WTC11 (cell line): ENCODE measurements around the gene APOD. TPM values are rescaled to one million over a fixed set of nuclear protein-coding genes. Genes with fewer than 3 reads are reported as not detected.
A peak's percentile ranks its signal among the peaks of the same experiment; 100 is the strongest.

Experiments
- ATAC-seq: fragments of 200-7000 bp; cut with Tn5 transposase; 2 replicates; pipeline ENCODE4 v1.10.0; 2021; ENCODE audit warnings: mild to moderate bottlenecking, moderate library complexity
- CTCF ChIA-PET: fragments of 300-600 bp; sonication (Branson Sonifier 250); formaldehyde crosslinking; loops from one replicate; lab custom pipeline; 2021; ENCODE audit warnings: antibody characterized with exemption; lab: Charles Lee
- POLR2A ChIA-PET: fragments of 350-600 bp; sonication (Branson Sonifier 250); formaldehyde crosslinking; loops from one replicate; lab custom pipeline; 2021; ENCODE audit warnings: antibody characterized with exemption; lab: Charles Lee
- DNase-seq: peaks from one replicate; pipeline ENCODE4 v3.0.0; 2021; ENCODE audit warnings: low spot score
- H3K27ac Mint-ChIP-seq: 2 replicates; pipeline ENCODE4 v1.8.0; 2021; ENCODE audit warnings: mixed read lengths
- H3K27me3 Mint-ChIP-seq: 2 replicates; pipeline ENCODE4 v1.8.0; 2021; ENCODE audit warnings: low read depth, mild to moderate bottlenecking, moderate library complexity, mixed read lengths
- H3K36me3 Mint-ChIP-seq: 2 replicates; pipeline ENCODE4 v1.8.0; 2021; ENCODE audit warnings: mixed read lengths
- H3K4me1 Mint-ChIP-seq: 2 replicates; pipeline ENCODE4 v1.8.0; 2022; ENCODE audit warnings: mixed read lengths
- H3K4me3 Mint-ChIP-seq: 2 replicates; pipeline ENCODE4 v1.8.0; 2021; ENCODE audit warnings: mild to moderate bottlenecking, moderate library complexity, mixed read lengths
- H3K9me3 Mint-ChIP-seq: 2 replicates; pipeline ENCODE4 v1.8.0; 2021; ENCODE audit warnings: mixed read lengths
- ATF6 ChIP-seq: sonication (generic); formaldehyde crosslinking; IDR thresholded peaks from 2 replicates; pipeline ENCODE4 v1.8.1; 2023; ENCODE audit warnings: mild to moderate bottlenecking, missing genetic modification reagents
- E2F5 ChIP-seq: sonication (generic); formaldehyde crosslinking; IDR thresholded peaks from 2 replicates; pipeline ENCODE4 v1.8.1; 2022; ENCODE audit warnings: mild to moderate bottlenecking, moderate library complexity, missing genetic modification reagents
- EMX1 ChIP-seq: fragments of 250-450 bp; sonication (Bioruptor Pico); IDR thresholded peaks from 2 replicates; pipeline ENCODE4 v1.8.0; 2021; ENCODE audit warnings: mild to moderate bottlenecking
- FOXJ3 ChIP-seq: sonication (generic); formaldehyde crosslinking; IDR thresholded peaks from 2 replicates; pipeline ENCODE4 v1.9.0; 2021; ENCODE audit warnings: missing genetic modification reagents, mild to moderate bottlenecking, borderline replicate concordance
- FOXK1 ChIP-seq: sonication (generic); formaldehyde crosslinking; IDR thresholded peaks from 2 replicates; pipeline ENCODE4 v1.8.0; 2022; ENCODE audit warnings: mild to moderate bottlenecking, moderate library complexity, missing genetic modification reagents
- FOXP1 ChIP-seq: sonication (generic); formaldehyde crosslinking; IDR thresholded peaks from 2 replicates; pipeline ENCODE4 v1.8.0; 2022; ENCODE audit warnings: missing genetic modification reagents, mild to moderate bottlenecking, moderate library complexity, borderline replicate concordance
- FOXP4 ChIP-seq: sonication (generic); formaldehyde crosslinking; IDR thresholded peaks from 2 replicates; pipeline ENCODE4 v1.8.0; 2022; ENCODE audit warnings: mild to moderate bottlenecking, missing genetic modification reagents
- IRF2 ChIP-seq: sonication (generic); formaldehyde crosslinking; IDR thresholded peaks from 2 replicates; pipeline ENCODE4 v1.8.0; 2022; ENCODE audit warnings: low read depth, missing genetic modification reagents, borderline replicate concordance
- JAZF1 ChIP-seq: fragments of 250-450 bp; sonication (Bioruptor Pico); IDR thresholded peaks from 2 replicates; pipeline ENCODE4 v1.9.0; 2021; ENCODE audit warnings: moderate library complexity, mild to moderate bottlenecking, inconsistent platforms
- NFATC4 ChIP-seq: fragments of 250-450 bp; sonication (Bioruptor Pico); IDR thresholded peaks from 2 replicates; pipeline ENCODE4 v1.9.0; 2021; ENCODE audit warnings: mild to moderate bottlenecking
- NR3C1 ChIP-seq: sonication (generic); formaldehyde crosslinking; conservative IDR thresholded peaks from 2 replicates; pipeline ENCODE4 v1.8.1; 2023; ENCODE audit warnings: low read depth, mild to moderate bottlenecking, missing genetic modification reagents
- OVOL2 ChIP-seq: fragments of 250-450 bp; sonication (Bioruptor Pico); IDR thresholded peaks from 2 replicates; pipeline ENCODE4 v1.9.0; 2021; ENCODE audit warnings: mild to moderate bottlenecking, borderline replicate concordance
- SMAD4 ChIP-seq: sonication (generic); formaldehyde crosslinking; IDR thresholded peaks from 2 replicates; pipeline ENCODE4 v1.8.0; 2022; ENCODE audit warnings: mild to moderate bottlenecking, missing genetic modification reagents
- SP1 ChIP-seq: sonication (generic); formaldehyde crosslinking; conservative IDR thresholded peaks from 2 replicates; pipeline ENCODE4 v1.8.1; 2022; ENCODE audit warnings: missing genetic modification reagents
- ZMAT4 ChIP-seq: fragments of 250-450 bp; sonication (Bioruptor Pico); IDR thresholded peaks from 2 replicates; pipeline ENCODE4 v1.9.0; 2021; ENCODE audit warnings: mild to moderate bottlenecking
- ZNF219 ChIP-seq: sonication (generic); formaldehyde crosslinking; IDR thresholded peaks from 2 replicates; pipeline ENCODE4 v1.8.0; 2023; ENCODE audit warnings: missing genetic modification reagents, mild to moderate bottlenecking, borderline replicate concordance
- ZNF416 ChIP-seq: fragments of 250-450 bp; sonication (Bioruptor Pico); IDR thresholded peaks from 2 replicates; pipeline ENCODE4 v1.9.0; 2021; ENCODE audit warnings: mild to moderate bottlenecking, inconsistent platforms
- total RNA-seq: library from RNA; stranded (reverse); gene quantifications from 3 replicates; pipeline ENCODE4 v1.2.3, GENCODE V29; 2021

Gene APOD
- total RNA-seq, 1 experiment from 2014 or later, result not detected

DNA sequence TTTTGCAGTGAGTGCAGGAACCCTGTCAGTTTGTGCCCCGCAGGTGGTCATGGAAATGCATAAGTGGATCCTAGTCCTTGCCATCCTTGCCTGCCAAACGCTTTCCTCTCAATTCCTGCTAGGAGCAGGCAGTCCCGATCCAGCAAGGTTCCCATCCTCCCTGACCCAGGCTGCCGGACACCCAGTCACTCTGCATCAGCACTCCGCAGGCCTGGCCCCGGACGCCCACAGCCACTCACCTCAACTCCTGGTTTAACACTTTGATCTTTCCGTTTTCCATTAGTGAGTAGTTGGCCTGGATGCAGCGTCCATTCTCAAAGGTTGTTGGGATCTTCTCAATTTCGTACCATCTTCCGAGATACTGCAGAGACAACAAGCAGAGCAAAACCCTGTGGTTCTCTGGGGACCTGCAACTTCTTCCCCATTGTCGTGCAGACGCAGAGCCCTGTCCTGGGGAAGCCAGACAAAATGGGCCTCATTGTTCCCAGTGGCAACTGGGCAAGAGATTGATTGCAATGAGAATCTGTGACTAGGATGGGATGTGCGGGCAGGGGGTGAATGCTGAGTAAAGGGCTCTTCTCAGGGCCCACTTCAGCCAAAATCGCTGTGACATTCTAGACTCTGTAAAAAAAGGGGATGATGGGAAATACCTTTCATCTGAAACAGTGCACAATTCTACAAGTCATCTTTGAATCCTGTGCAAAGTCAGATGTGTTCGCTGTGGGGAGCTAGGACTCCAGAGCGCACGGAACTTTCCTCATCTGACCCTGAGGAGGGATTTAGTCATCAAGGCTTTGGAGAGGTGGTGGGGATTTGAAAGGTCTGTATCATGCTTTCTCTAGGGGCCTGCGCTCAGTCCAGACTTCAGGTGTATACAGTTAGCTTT lies 9.9 kb downstream of the APOD start:
- DNase-seq (no peak), ATAC-seq (peak; percentile 78)

GRCh38 chr3:195571361-195571760 lies 12.4 kb downstream of the APOD start:
- peaks cover 9% of the 10 kb centered on the region for H3K4me1 Mint-ChIP-seq
- ChIA-PET POLR2A (no interaction called here), CTCF (interaction anchor here (0.7 to 1.4 kb wide), 3 partner anchors 11 to 300 kb away, joined by 3 to 4 read pairs (median 4); partner anchors contain the start of gene XXYLT1)

More for the DNA sequence above, 9.9 kb downstream of the APOD start:
- Mint-ChIP-seq H3K27ac (no peak overlapping the region), H3K36me3 (no peaks in the 10 kb centered on the region), H3K9me3 (peaks cover 4% of the 10 kb centered on the region; the same call in 1 of the 2 replicates), H3K27me3 (no peaks in the 10 kb centered on the region; the same call in 1 of the 2 replicates), H3K4me3 (no peak overlapping the region), H3K4me1 (peaks cover 9% of the 10 kb centered on the region)
- ChIA-PET POLR2A (no interaction called here), CTCF (no interaction called here)
- TF ChIP-seq OVOL2 (CRISPR knock-in tag) (no peak), IRF2 (CRISPR knock-in tag) (no peak), FOXJ3 (CRISPR knock-in tag) (no peak)

More at GRCh38 chr3:195571361-195571760, 12.4 kb downstream of the APOD start:
- H3K36me3 Mint-ChIP-seq, result no peaks in the 10 kb centered on the region
- H3K4me3 Mint-ChIP-seq, result no peak overlapping the region
- H3K27me3 Mint-ChIP-seq, result peaks cover 4% of the 10 kb centered on the region
- peaks cover 4% of the 10 kb centered on the region; the same call in 1 of the 2 replicates for H3K9me3 Mint-ChIP-seq
- no peak for ATAC-seq
- H3K27ac Mint-ChIP-seq, result no peak overlapping the region
- no peak for DNase-seq
- TF ChIP-seq ZNF219 (no peak), FOXP1 (CRISPR knock-in tag) (no peak), SMAD4 (CRISPR knock-in tag) (no peak), E2F5 (CRISPR knock-in tag) (no peak), FOXP4 (CRISPR knock-in tag) (no peak), SP1 (CRISPR knock-in tag) (no peak), NFATC4 (CRISPR knock-in tag) (no peak), JAZF1 (CRISPR knock-in tag) (no peak), FOXK1 (CRISPR knock-in tag) (no peak), EMX1 (CRISPR knock-in tag) (no peak), ATF6 (CRISPR knock-in tag) (no peak), ZNF416 (no peak), NR3C1 (CRISPR knock-in tag) (no peak), ZMAT4 (CRISPR knock-in tag) (no peak)
- TF ChIP-seq, all 79 proteins: peak for 0
